NT2/D1 (cell line): ENCODE data around the gene NOD1.

ENCODE experiments used
- SUZ12 ChIP-seq: IDR thresholded peaks from 2 replicates; pipeline ENCODE4 v1.6.1; 2011; ENCODE audit not compliant: insufficient read length, insufficient read depth; ENCODE audit errors: extremely low read depth
- YY1 ChIP-seq: IDR thresholded peaks from 2 replicates; pipeline ENCODE4 v1.6.1; 2011; ENCODE audit not compliant: insufficient read length, insufficient read depth
- ZNF274 ChIP-seq: IDR thresholded peaks from 2 replicates; pipeline ENCODE4 v1.6.1; 2011; ENCODE audit warnings: mild to moderate bottlenecking, low read depth, low read length

DNA sequence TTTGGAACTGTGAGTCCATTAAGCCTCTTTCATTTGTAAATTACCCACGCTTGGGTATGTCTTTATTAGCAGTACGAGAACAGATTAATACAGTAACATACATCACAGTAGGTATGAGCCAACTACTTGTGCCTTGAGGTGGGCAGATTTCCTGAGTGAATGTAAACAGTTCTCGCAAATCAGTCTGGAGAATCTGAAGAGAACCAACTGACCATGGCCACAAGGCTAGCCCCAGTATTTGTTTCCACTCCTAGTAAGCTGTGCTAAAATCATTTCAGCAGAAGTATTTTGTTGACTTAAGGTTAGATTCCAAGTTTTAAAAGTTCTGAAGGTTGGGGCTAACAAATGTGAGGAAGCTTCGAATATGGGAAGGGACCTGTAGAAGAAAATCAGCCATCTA is 82.9 kb downstream of the NOD1 start:
- TF ChIP-seq YY1: no peak
- no peak for TF ChIP-seq ZNF274
- TF ChIP-seq SUZ12: no peak
